Vagina (tissue), 2 donors: ENCODE measurements around the gene TENT5C. TPM values are rescaled to one million over a fixed set of nuclear protein-coding genes. Genes with fewer than 3 reads are reported as not detected.

Source experiments
- DNase-seq, 2 donors: peaks; one replicate each; pipeline ENCODE4 v3.0.0-alpha.2; 2017; ENCODE audit errors: extremely low spot score in 2 of 2
- H3K27ac ChIP-seq: fragments of 200-600 bp; sonication (generic); one replicate; pipeline ENCODE4 v1.5.1; 2019
- H3K27me3 ChIP-seq: fragments of 200-600 bp; sonication (generic); one replicate; pipeline ENCODE4 v1.5.1; 2019
- H3K36me3 ChIP-seq, 2 donors: fragments of 200-600 bp; sonication (generic); one replicate each; pipeline ENCODE4 v1.5.1; 2017 to 2019
- H3K4me1 ChIP-seq: fragments of 200-600 bp; sonication (generic); one replicate; pipeline ENCODE4 v1.5.1; 2019
- H3K4me3 ChIP-seq, 2 donors: fragments of 200-600 bp; sonication (generic); 1 replicate in 1 of 2; 2 replicates in 1 of 2; pipeline ENCODE4 v1.5.1; 2016 to 2019
- H3K9me3 ChIP-seq: fragments of 200-600 bp; sonication (generic); one replicate; pipeline ENCODE4 v1.5.1; 2019
- POLR2A ChIP-seq, 2 donors: fragments of 450-650 bp; IDR thresholded peaks; one replicate each; pipeline ENCODE4 v1.6.1; 2017; ENCODE audit warnings: antibody characterized with exemption in 2 of 2, mild to moderate bottlenecking in 2 of 2, moderate library complexity in 2 of 2
- POLR2AphosphoS5 ChIP-seq, 2 donors: sonication (generic); formaldehyde crosslinking; IDR thresholded peaks; one replicate each; pipeline ENCODE4 v1.9.0; 2017; ENCODE audit warnings: antibody characterized with exemption in 2 of 2, mild to moderate bottlenecking in 2 of 2, low read depth in 1 of 2; ENCODE audit not compliant: insufficient read depth in 1 of 2
- intact Hi-C: fragments of 100-400 bp; cut with DNase I; formaldehyde crosslinking; loops from one replicate; pipeline ENCODE4 v1.15.1; 2023
- total RNA-seq: library from RNA; depleted of rRNA; stranded (reverse); fragments of >200 nt; gene quantifications from one replicate; pipeline ENCODE4 v1.2.3, GENCODE V29; 2016
- TF ChIP-seq, protein P1 (sequence below), 3 experiments: fragments of 450-650 bp in 2 of 3; fragments of 200-600 bp in 1 of 3; sonication (generic) in 1 of 3; IDR thresholded peaks; one replicate each; pipeline ENCODE4 v1.5.1; 2017 to 2019; ENCODE audit warnings: antibody characterized with exemption in 3 of 3, mild to moderate bottlenecking in 2 of 3, moderate library complexity in 2 of 3

Gene TENT5C
- total RNA-seq, 1 donor from 2014 or later, result 4.2 TPM

DNA sequence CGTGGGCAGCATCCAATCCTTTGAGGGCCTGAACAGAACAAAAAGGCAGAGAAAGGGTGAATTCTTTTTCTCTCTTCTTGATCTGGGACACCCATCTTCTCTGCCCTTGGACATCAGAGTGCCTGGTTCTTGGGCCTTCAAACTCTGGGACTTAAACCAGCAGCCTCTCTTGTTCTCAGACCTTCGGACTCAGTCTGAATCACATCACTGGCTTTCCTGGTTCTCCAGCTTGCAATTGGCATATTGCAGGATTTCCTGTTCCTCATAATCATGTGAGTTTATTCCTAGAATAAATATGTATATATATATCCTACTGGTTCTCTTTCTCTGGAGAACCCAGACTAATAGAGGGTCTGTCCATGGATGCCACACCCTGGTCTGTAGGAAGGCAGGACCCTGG, 16.3 kb upstream of the TENT5C start:
- intact Hi-C loops, result no loop called here
- no peak overlapping the region for H3K4me3 ChIP-seq
- H3K27me3 ChIP-seq, result no peaks in the 10 kb centered on the region
- H3K9me3 ChIP-seq, result no peaks in the 10 kb centered on the region
- TF ChIP-seq POLR2A (IDR thresholded peaks at IDR 0.05) (no peak), POLR2AphosphoS5 (IDR thresholded peaks at IDR 0.05; ENCODE audit: insufficient read depth in 1 of 2, low read depth in 1 of 2) (no peak)
- TF ChIP-seq, protein P1, sequence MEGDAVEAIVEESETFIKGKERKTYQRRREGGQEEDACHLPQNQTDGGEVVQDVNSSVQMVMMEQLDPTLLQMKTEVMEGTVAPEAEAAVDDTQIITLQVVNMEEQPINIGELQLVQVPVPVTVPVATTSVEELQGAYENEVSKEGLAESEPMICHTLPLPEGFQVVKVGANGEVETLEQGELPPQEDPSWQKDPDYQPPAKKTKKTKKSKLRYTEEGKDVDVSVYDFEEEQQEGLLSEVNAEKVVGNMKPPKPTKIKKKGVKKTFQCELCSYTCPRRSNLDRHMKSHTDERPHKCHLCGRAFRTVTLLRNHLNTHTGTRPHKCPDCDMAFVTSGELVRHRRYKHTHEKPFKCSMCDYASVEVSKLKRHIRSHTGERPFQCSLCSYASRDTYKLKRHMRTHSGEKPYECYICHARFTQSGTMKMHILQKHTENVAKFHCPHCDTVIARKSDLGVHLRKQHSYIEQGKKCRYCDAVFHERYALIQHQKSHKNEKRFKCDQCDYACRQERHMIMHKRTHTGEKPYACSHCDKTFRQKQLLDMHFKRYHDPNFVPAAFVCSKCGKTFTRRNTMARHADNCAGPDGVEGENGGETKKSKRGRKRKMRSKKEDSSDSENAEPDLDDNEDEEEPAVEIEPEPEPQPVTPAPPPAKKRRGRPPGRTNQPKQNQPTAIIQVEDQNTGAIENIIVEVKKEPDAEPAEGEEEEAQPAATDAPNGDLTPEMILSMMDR (IDR thresholded peaks at IDR 0.05), result no peak
- DNase-seq, result no peak
- H3K27ac ChIP-seq, result no peak overlapping the region
- no peaks in the 10 kb centered on the region for H3K36me3 ChIP-seq
- peaks cover 5% of the 10 kb centered on the region for H3K4me1 ChIP-seq

GRCh38 chr1:117590273-117590925, 15.4 kb upstream of the TENT5C start:
- no peak for DNase-seq

DNA sequence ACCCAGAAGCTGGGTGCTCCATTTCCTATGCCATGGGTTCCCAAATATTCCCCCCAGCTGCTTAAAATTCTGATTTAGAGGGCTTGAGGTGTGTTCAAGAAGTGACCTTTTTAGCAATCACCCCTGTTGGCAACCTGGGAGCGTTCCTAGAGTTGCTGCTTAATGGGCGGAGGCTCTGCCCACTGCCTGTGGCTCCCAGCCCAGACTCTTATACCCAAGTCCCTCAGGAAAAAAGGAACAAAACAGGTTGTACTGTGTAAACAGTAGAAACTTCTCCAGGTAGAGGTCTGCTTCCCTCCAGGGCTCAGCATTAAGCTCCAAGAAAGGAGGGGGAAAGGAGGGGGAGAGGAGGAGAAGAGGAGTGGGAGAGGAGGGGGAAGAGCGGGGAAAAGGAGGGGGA, 14.6 kb upstream of the TENT5C start:
- no peaks in the 10 kb centered on the region for H3K36me3 ChIP-seq
- peaks cover 5% of the 10 kb centered on the region for H3K4me1 ChIP-seq
- no peak overlapping the region for H3K4me3 ChIP-seq
- H3K9me3 ChIP-seq, result no peaks in the 10 kb centered on the region
- TF ChIP-seq POLR2A (IDR thresholded peaks at IDR 0.05) (no peak), POLR2AphosphoS5 (IDR thresholded peaks at IDR 0.05; ENCODE audit: insufficient read depth in 1 of 2, low read depth in 1 of 2) (no peak)
- TF ChIP-seq, protein P1 (IDR thresholded peaks at IDR 0.05), result no peak
- DNase-seq, result no peak
- intact Hi-C loops, result no loop called here
- no peak overlapping the region for H3K27ac ChIP-seq
- H3K27me3 ChIP-seq, result no peaks in the 10 kb centered on the region

More at GRCh38 chr1:117590273-117590925, 15.4 kb upstream of the TENT5C start:
- intact Hi-C loops, result no loop called here
- Histone ChIP-seq H3K9me3 (no peaks in the 10 kb centered on the region), H3K4me1 (peaks cover 5% of the 10 kb centered on the region), H3K36me3 (no peaks in the 10 kb centered on the region), H3K27me3 (no peaks in the 10 kb centered on the region), H3K4me3 (no peak overlapping the region), H3K27ac (no peak overlapping the region)
- TF ChIP-seq POLR2AphosphoS5 (IDR thresholded peaks at IDR 0.05; ENCODE audit: insufficient read depth in 1 of 2, low read depth in 1 of 2), result no peak

- no peak for TF ChIP-seq POLR2A (IDR thresholded peaks at IDR 0.05)
- no peak for DNase-seq
- H3K27ac ChIP-seq, result no peak overlapping the region
Measured at GRCh38 chr1:117592155-117592554, 13.7 kb upstream of the TENT5C start.

DNA sequence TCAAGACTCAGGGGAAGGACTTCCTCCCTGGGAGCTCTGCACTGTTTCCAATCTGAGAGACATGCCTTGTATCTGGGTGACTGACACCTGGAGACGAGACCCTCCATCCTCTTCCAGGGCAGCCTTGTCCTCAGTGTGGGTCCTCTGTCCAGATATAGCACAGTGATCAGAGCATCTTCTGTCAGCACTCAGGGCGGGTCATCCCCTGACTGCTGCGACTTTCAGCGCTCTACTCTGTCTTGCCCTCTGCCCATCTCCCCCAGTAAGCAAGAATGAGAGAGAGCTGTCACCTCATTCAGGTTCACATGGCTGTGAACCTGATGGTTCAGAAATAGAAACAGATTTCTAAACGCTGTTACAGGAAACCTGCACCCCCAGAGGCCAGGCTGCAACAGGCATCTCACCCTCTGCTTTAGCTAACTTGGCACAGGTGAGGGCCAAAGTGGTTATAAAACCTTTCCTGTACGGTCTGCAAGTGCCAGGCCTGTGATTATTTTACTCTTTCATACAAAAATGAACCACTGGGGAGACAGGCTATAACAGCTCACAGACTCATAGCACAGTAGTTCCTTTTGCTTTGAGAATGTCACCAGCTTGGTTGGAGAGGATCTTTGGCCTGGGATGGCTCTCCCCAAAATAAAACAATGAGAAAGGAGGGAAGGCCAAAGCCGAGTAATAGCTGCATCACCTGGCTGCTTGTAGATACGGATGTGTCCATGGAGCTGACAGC, 11.4 kb upstream of the TENT5C start:
- H3K4me3 ChIP-seq, result no peak overlapping the region
- TF ChIP-seq POLR2AphosphoS5 (IDR thresholded peaks at IDR 0.05; ENCODE audit: insufficient read depth in 1 of 2, low read depth in 1 of 2) (no peak), POLR2A (IDR thresholded peaks at IDR 0.05) (no peak)
- TF ChIP-seq, protein P1 (IDR thresholded peaks at IDR 0.05), result no peak
- no peaks in the 10 kb centered on the region for H3K36me3 ChIP-seq
- intact Hi-C loops, result no loop called here
- DNase-seq, result no peak
- no peaks in the 10 kb centered on the region for H3K27me3 ChIP-seq
- H3K27ac ChIP-seq, result no peak overlapping the region
- peaks cover 5% of the 10 kb centered on the region for H3K4me1 ChIP-seq
- H3K9me3 ChIP-seq, result no peaks in the 10 kb centered on the region

More at GRCh38 chr1:117592155-117592554, 13.7 kb upstream of the TENT5C start:
- Histone ChIP-seq H3K27me3 (no peaks in the 10 kb centered on the region), H3K9me3 (no peaks in the 10 kb centered on the region), H3K4me1 (peaks cover 5% of the 10 kb centered on the region), H3K36me3 (no peaks in the 10 kb centered on the region), H3K4me3 (no peak overlapping the region)
- intact Hi-C loops, result no loop called here
